ENCODE data around the gene GULP1.
"Not testable (repeated sequence)": the region's sequence is repeated elsewhere in the genome, so short reads cannot be mapped to it uniquely, and the experiment has no call there.

The GULP1 gene

GRCh38 chr2:188529710-188530109 lies 238.0 kb downstream of the GULP1 start:
- no peak for DNase-seq (ENCODE audit: extremely low spot score)
- POLR2A ChIA-PET, result no interaction called here
- no peak for TF ChIP-seq CTCF (IDR thresholded peaks at IDR 0.05; ENCODE audit: control extremely low read depth, extremely low read depth, low read depth, missing control alignments)
- CTCF ChIA-PET, result interaction anchor here (1.1 kb wide), 1 partner anchor 882 kb away, joined by 3 read pairs; no protein-coding TSS in a partner anchor

- no peak for DNase-seq (ENCODE audit: extremely low spot score)
- no peak for TF ChIP-seq CTCF (IDR thresholded peaks at IDR 0.05; ENCODE audit: control extremely low read depth, extremely low read depth, low read depth, missing control alignments)
- ChIA-PET POLR2A (no interaction called here), CTCF (no interaction called here)
These were observed 243.2 kb downstream of the GULP1 start for GRCh38 chr2:188534875-188535274.

- ChIA-PET POLR2A (no interaction called here), CTCF (no interaction called here)
- DNase-seq (ENCODE audit: extremely low spot score), result no peak
- TF ChIP-seq CTCF (IDR thresholded peaks at IDR 0.05; ENCODE audit: control extremely low read depth, extremely low read depth, low read depth, missing control alignments), result no peak
These were observed 260.0 kb downstream of the GULP1 start for GRCh38 chr2:188551671-188552070.

- POLR2A ChIA-PET, result no interaction called here
- no peak for DNase-seq (ENCODE audit: extremely low spot score)
- no peak for TF ChIP-seq CTCF (IDR thresholded peaks at IDR 0.05; ENCODE audit: control extremely low read depth, extremely low read depth, low read depth, missing control alignments)
- CTCF ChIA-PET, result no interaction called here
These were observed 265.4 kb downstream of the GULP1 start for GRCh38 chr2:188557081-188557480.

- POLR2A ChIA-PET; DNase-seq (ENCODE audit: extremely low spot score); CTCF ChIA-PET: not testable (repeated sequence)
These were observed 267.8 kb downstream of the GULP1 start for GRCh38 chr2:188559455-188559854.

- DNase-seq (ENCODE audit: extremely low spot score), result no peak
- ChIA-PET POLR2A (no interaction called here), CTCF (interaction anchor here (1.0 kb wide), 1 partner anchor 11 kb away, joined by 3 read pairs; no protein-coding TSS in a partner anchor)
- TF ChIP-seq CTCF (IDR thresholded peaks at IDR 0.05; ENCODE audit: control extremely low read depth, extremely low read depth, low read depth, missing control alignments), result no peak
These were observed 269.9 kb downstream of the GULP1 start for GRCh38 chr2:188561473-188561979.

- CTCF ChIA-PET, result no interaction called here
- no peak for TF ChIP-seq CTCF (IDR thresholded peaks at IDR 0.05; ENCODE audit: control extremely low read depth, extremely low read depth, low read depth, missing control alignments)
- POLR2A ChIA-PET, result no interaction called here
- no peak for DNase-seq (ENCODE audit: extremely low spot score)
These were observed 277.9 kb downstream of the GULP1 start for GRCh38 chr2:188569431-188570165.
